Endothelial cell of umbilical vein (primary cell): ENCODE results near the gene ETFB. TPM values are rescaled to one million over a fixed set of nuclear protein-coding genes. Genes with fewer than 3 reads are reported as not detected.
A peak's percentile ranks its signal among the peaks of the same experiment; 100 is the strongest.

ENCODE experiments used
- BruUV-seq: library from RNA; stranded (reverse); fragments of 400-500 nt; replicated peaks from 2 replicates; lab custom pipeline; 2021; lab: Mats Ljungman, UMichigan
- CTCF ChIA-PET: fragments of 300-600, 350-600 bp; sonication (Branson Sonifier 250); formaldehyde crosslinking; loops from one replicate; lab custom pipeline; 2021; ENCODE audit warnings: antibody characterized with exemption, inconsistent platforms; lab: Charles Lee
- POLR2A ChIA-PET: fragments of 300-600, 350-600 bp; sonication (Branson Sonifier 250); formaldehyde crosslinking; loops from one replicate; lab custom pipeline; 2021; ENCODE audit warnings: antibody characterized with exemption, inconsistent platforms; lab: Charles Lee
- DNase-seq: peaks from one replicate; pipeline ENCODE4 v3.0.0-alpha.2; 2011; ENCODE audit warnings: low read depth, low spot score
- FAIRE-seq: peaks from 2 replicates; lab custom pipeline; 2011; peaks lifted over from hg19 to GRCh38; lab: Jason Lieb, UNC
- H2AFZ ChIP-seq: 2 replicates; pipeline ENCODE4 v1.6.0; 2012; ENCODE audit warnings: low read depth, low read length, control low read depth, inconsistent platforms
- H3K27ac ChIP-seq: 2 replicates; pipeline ENCODE4 v1.5.1; 2011; ENCODE audit warnings: low read depth, mild to moderate bottlenecking, control low read depth, low read length, moderate library complexity; ENCODE audit not compliant: insufficient read depth
- H3K27me3 ChIP-seq, 2 experiments: 2 replicates each; pipeline versions ENCODE4 v1.6.0 to v1.6.1; 2011; ENCODE audit warnings: low read length in 2 of 2, mixed read lengths in 1 of 2; ENCODE audit not compliant: control insufficient read depth in 2 of 2, insufficient read depth in 2 of 2
- H3K36me3 ChIP-seq, 2 experiments: 2 replicates in 1 of 2; 3 replicates in 1 of 2; pipeline ENCODE4 v1.5.1; 2011; ENCODE audit warnings: low read length in 2 of 2, mild to moderate bottlenecking in 1 of 2, moderate library complexity in 1 of 2; ENCODE audit not compliant: control insufficient read depth in 2 of 2, insufficient read depth in 2 of 2; ENCODE audit errors: extremely low read depth in 1 of 2
- H3K4me1 ChIP-seq: 3 replicates; pipeline ENCODE4 v1.5.1; 2011; ENCODE audit warnings: mild to moderate bottlenecking, low read length; ENCODE audit not compliant: control insufficient read depth, insufficient read depth; ENCODE audit errors: extremely low read depth
- H3K4me2 ChIP-seq: 2 replicates; pipeline ENCODE4 v1.6.1; 2011; ENCODE audit warnings: low read length, control low read depth, mixed read lengths; ENCODE audit not compliant: insufficient read depth
- H3K4me3 ChIP-seq, 3 experiments: fragments of 200-600 bp in 1 of 3; sonication (generic), shearing (Covaris generic) in 1 of 3; replicated peaks in 1 of 3; 2 replicates each; pipeline ENCODE4 v1.5.1; 2011 to 2016; ENCODE audit warnings: control low read depth in 3 of 3, low read length in 3 of 3, mild to moderate bottlenecking in 2 of 3, inconsistent platforms in 1 of 3, low read depth in 1 of 3, moderate library complexity in 1 of 3; ENCODE audit not compliant: insufficient read depth in 1 of 3
- H3K79me2 ChIP-seq: 2 replicates; pipeline ENCODE4 v1.6.0; 2012; ENCODE audit warnings: low read length, inconsistent platforms; ENCODE audit not compliant: control insufficient read depth, insufficient read depth
- H3K9ac ChIP-seq: replicated peaks from 2 replicates; pipeline ENCODE3; 2011; ENCODE audit warnings: low read length, control low read depth; ENCODE audit not compliant: insufficient read depth; ENCODE audit errors: extremely low read depth
- H3K9me1 ChIP-seq: replicated peaks from 3 replicates; pipeline ENCODE4 v1.6.0; 2011; ENCODE audit warnings: mild to moderate bottlenecking, low read length; ENCODE audit not compliant: control insufficient read depth, insufficient read depth; ENCODE audit errors: extremely low read depth
- H3K9me3 ChIP-seq: replicated peaks from 2 replicates; pipeline ENCODE4 v1.5.1; 2012; ENCODE audit warnings: low read length, inconsistent platforms; ENCODE audit not compliant: control insufficient read depth, insufficient read depth
- H4K20me1 ChIP-seq: replicated peaks from 2 replicates; pipeline ENCODE3; 2011; ENCODE audit warnings: mild to moderate bottlenecking, low read length; ENCODE audit not compliant: control insufficient read depth, insufficient read depth; ENCODE audit errors: extremely low read depth
- CTCF ChIP-seq, 2 donors: IDR thresholded peaks; 1 replicate in 1 of 2; 2 replicates in 1 of 2; pipeline ENCODE4 v1.5.1; 2011; ENCODE audit warnings: low read length in 2 of 2, mild to moderate bottlenecking in 2 of 2, moderate library complexity in 2 of 2, control low read depth in 1 of 2, inconsistent platforms in 1 of 2, low read depth in 1 of 2; ENCODE audit not compliant: insufficient read depth in 1 of 2; ENCODE audit errors: extremely low read depth in 1 of 2
- GATA2 ChIP-seq: IDR thresholded peaks from 2 replicates; pipeline ENCODE4 v1.7.0; 2011; ENCODE audit warnings: low read depth, mild to moderate bottlenecking, moderate library complexity, mixed read lengths, low read length; ENCODE audit not compliant: insufficient read length, insufficient read depth
- POLR2A ChIP-seq: IDR thresholded peaks from 2 replicates; pipeline ENCODE4 v1.6.1; 2012; ENCODE audit warnings: low read depth, mild to moderate bottlenecking, control low read depth, low read length
- dilution Hi-C: fragments of 300-500 bp; cut with MboI; formaldehyde crosslinking; loops from one replicate; pipeline ENCODE4 v1.15.0; 2019; ENCODE audit warnings: low sequenced_read_pairs; ENCODE audit not compliant: extremely low pct_ligation_motif_present
- intact Hi-C: fragments of 100-400 bp; cut with micrococcal nuclease; formaldehyde crosslinking; loops from one replicate; pipeline ENCODE4 v1.10.0; 2022
- polyA plus RNA-seq, 4 experiments: library from polyadenylated mRNA; depleted of rRNA in 3 of 4; stranded (reverse) in 3 of 4; unstranded in 1 of 4; fragments of >200 nt; gene quantifications; 2 replicates each; pipeline versions ENCODE4 v1.2.1 to v1.2.3, GENCODE V29; 2011 to 2012; ENCODE audit warnings: missing spikeins in 1 of 4
- total RNA-seq: library from RNA; stranded (reverse); gene quantifications from 2 replicates; pipeline ENCODE4 v1.2.3, GENCODE V29; 2021

The ETFB gene
- total and polyA plus RNA-seq, 2 donors (not counting 3 experiments of a cell fraction or from before 2014, with no cell fraction given) = 54.1 to 99.2 TPM

- dilution Hi-C loops = no loop called here
- DNase-seq = peak; percentile 86
These were observed 27.4 kb downstream of the ETFB start for GRCh38 chr19:51338563-51339312.

More at GRCh38 chr19:51338563-51339312, 27.4 kb downstream of the ETFB start:
- POLR2A ChIA-PET = no interaction called here
- intact Hi-C loops = loop anchor here (1.0 to 5.0 kb wide), 6 partner anchors 29 to 350 kb away; partner anchors contain the start of gene CTU1
- TF ChIP-seq CTCF (IDR thresholded peaks at IDR 0.05; ENCODE audit: extremely low read depth in 1 of 2, insufficient read depth in 1 of 2, low read depth in 1 of 2, low read length in 2 of 2) (peak; percentile 76 to 88), POLR2A (no peak), GATA2 (no peak)
- BruUV-seq = no TSS peak
- Histone ChIP-seq H3K9me1 (no peaks in the 10 kb centered on the region), H3K9me3 (no peaks in the 10 kb centered on the region), H3K4me2 (peak overlapping the region; percentile 94), H3K36me3 (no peaks in the 10 kb centered on the region), H3K4me1 (peaks cover 8% of the 10 kb centered on the region), H3K79me2 (no peaks in the 10 kb centered on the region), H3K9ac (no peak overlapping the region), H4K20me1 (no peaks in the 10 kb centered on the region), H2AFZ (peak overlapping the region; percentile 98), H3K4me3 (peak overlapping the region; percentile 55 to 82 (median 73)), H3K27me3 (no peaks in the 10 kb centered on the region), H3K27ac (no peak overlapping the region)
- peak; percentile 81 for FAIRE-seq
- CTCF ChIA-PET = interaction anchor here (0.6 to 1.8 kb wide), 17 partner anchors 12 to 350 kb away, joined by 3 to 27 read pairs (median 5); partner anchors contain the start of genes CLDND2 and ETFB
